K562 (cell line): ENCODE data around the gene MICALL2.

ENCODE experiments used
- POLR2A ChIP-seq: fragments of 450-650 bp; conservative IDR thresholded peaks from 2 replicates; pipeline ENCODE4 v1.6.1; 2016
- STAT5A ChIP-seq: IDR thresholded peaks from 2 replicates; pipeline ENCODE4 v1.6.1; 2012; ENCODE audit warnings: low read length, inconsistent platforms, borderline replicate concordance
- ZNF316 ChIP-seq: fragments of 450-650 bp; IDR thresholded peaks from 2 replicates; pipeline ENCODE4 v1.6.1; 2016
- ZNF77 ChIP-seq: fragments of 250-450 bp; sonication (Bioruptor Pico); IDR thresholded peaks from 2 replicates; pipeline ENCODE4 v1.5.0; 2020
- TF ChIP-seq, protein P1 (sequence below): fragments of 450-650 bp; IDR thresholded peaks from 2 replicates; pipeline ENCODE4 v1.6.1; 2016; ENCODE audit warnings: mild to moderate bottlenecking
- TF ChIP-seq, protein P2 (sequence below), 3 experiments: IDR thresholded peaks in 2 of 3; conservative IDR thresholded peaks in 1 of 3; 2 replicates each; pipeline ENCODE4 v1.5.1; 2011 to 2012; ENCODE audit warnings: low read length in 3 of 3, mild to moderate bottlenecking in 3 of 3, control low read depth in 2 of 3, improper control_type of control experiment in 1 of 3, inconsistent platforms in 1 of 3, low read depth in 1 of 3, mixed read lengths in 1 of 3, moderate library complexity in 1 of 3; ENCODE audit not compliant: insufficient read depth in 2 of 3

DNA sequence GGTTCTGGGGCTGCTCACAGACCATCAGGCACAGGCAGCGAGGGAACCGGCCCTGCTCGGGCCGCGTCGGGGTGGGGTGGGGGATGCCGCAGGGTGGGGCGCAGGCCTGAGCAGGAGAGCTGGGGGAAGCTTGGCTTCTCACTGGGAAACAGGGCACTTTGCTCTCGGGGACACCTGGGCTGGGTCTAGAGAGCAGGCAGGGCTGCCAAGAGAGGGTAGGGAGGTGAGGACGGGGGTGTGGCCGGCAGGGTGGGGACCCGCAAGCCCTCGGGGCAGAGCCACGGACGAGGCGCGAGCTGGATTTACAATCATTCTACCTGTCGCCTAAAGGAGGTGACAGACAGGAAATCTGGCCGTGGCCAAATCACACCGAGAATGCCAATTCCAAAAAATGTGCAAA, 33.9 kb upstream of the MICALL2 start:
- TF ChIP-seq ZNF77: no peak
- TF ChIP-seq, protein P1, sequence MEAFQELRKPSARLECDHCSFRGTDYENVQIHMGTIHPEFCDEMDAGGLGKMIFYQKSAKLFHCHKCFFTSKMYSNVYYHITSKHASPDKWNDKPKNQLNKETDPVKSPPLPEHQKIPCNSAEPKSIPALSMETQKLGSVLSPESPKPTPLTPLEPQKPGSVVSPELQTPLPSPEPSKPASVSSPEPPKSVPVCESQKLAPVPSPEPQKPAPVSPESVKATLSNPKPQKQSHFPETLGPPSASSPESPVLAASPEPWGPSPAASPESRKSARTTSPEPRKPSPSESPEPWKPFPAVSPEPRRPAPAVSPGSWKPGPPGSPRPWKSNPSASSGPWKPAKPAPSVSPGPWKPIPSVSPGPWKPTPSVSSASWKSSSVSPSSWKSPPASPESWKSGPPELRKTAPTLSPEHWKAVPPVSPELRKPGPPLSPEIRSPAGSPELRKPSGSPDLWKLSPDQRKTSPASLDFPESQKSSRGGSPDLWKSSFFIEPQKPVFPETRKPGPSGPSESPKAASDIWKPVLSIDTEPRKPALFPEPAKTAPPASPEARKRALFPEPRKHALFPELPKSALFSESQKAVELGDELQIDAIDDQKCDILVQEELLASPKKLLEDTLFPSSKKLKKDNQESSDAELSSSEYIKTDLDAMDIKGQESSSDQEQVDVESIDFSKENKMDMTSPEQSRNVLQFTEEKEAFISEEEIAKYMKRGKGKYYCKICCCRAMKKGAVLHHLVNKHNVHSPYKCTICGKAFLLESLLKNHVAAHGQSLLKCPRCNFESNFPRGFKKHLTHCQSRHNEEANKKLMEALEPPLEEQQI: no peak
- TF ChIP-seq STAT5A: no peak
- TF ChIP-seq, protein P2, sequence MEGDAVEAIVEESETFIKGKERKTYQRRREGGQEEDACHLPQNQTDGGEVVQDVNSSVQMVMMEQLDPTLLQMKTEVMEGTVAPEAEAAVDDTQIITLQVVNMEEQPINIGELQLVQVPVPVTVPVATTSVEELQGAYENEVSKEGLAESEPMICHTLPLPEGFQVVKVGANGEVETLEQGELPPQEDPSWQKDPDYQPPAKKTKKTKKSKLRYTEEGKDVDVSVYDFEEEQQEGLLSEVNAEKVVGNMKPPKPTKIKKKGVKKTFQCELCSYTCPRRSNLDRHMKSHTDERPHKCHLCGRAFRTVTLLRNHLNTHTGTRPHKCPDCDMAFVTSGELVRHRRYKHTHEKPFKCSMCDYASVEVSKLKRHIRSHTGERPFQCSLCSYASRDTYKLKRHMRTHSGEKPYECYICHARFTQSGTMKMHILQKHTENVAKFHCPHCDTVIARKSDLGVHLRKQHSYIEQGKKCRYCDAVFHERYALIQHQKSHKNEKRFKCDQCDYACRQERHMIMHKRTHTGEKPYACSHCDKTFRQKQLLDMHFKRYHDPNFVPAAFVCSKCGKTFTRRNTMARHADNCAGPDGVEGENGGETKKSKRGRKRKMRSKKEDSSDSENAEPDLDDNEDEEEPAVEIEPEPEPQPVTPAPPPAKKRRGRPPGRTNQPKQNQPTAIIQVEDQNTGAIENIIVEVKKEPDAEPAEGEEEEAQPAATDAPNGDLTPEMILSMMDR (IDR thresholded peaks at IDR 0.05 in 2 of 3, conservative IDR thresholded peaks at IDR 0.05 in 1 of 3; ENCODE audit: insufficient read depth in 2 of 3, low read depth in 1 of 3, low read length in 3 of 3): no peak
- no peak for TF ChIP-seq ZNF316
- TF ChIP-seq POLR2A: no peak
